ENCODE results near the gene HECTD4. TPM values are rescaled to one million over a fixed set of nuclear protein-coding genes. Genes with fewer than 3 reads are reported as not detected.

HECTD4 gene
- total RNA-seq, 1 donor from 2014 or later = 98.8 TPM

- Mint-ChIP-seq H3K4me3 (no peak overlapping the region), H3K36me3 (ENCODE audit: low read depth) (no peaks in the 10 kb centered on the region), H3K27ac (no peak overlapping the region), H3K9me3 (no peaks in the 10 kb centered on the region), H3K4me1 (peaks cover 33% of the 10 kb centered on the region), H3K27me3 (no peaks in the 10 kb centered on the region)
- POLR2A ChIA-PET = no interaction called here
- ATAC-seq (ENCODE audit: low read depth) (no peak), DNase-seq (no peak)
- TF ChIP-seq, protein P1, sequence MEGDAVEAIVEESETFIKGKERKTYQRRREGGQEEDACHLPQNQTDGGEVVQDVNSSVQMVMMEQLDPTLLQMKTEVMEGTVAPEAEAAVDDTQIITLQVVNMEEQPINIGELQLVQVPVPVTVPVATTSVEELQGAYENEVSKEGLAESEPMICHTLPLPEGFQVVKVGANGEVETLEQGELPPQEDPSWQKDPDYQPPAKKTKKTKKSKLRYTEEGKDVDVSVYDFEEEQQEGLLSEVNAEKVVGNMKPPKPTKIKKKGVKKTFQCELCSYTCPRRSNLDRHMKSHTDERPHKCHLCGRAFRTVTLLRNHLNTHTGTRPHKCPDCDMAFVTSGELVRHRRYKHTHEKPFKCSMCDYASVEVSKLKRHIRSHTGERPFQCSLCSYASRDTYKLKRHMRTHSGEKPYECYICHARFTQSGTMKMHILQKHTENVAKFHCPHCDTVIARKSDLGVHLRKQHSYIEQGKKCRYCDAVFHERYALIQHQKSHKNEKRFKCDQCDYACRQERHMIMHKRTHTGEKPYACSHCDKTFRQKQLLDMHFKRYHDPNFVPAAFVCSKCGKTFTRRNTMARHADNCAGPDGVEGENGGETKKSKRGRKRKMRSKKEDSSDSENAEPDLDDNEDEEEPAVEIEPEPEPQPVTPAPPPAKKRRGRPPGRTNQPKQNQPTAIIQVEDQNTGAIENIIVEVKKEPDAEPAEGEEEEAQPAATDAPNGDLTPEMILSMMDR (IDR thresholded peaks at IDR 0.05) = no peak
- intact Hi-C loops (cut with micrococcal nuclease) = no loop called here
- CTCF ChIA-PET = no interaction called here
Measured at GRCh38 chr12:112327209-112327938, 54.9 kb downstream of the HECTD4 start.

DNA sequence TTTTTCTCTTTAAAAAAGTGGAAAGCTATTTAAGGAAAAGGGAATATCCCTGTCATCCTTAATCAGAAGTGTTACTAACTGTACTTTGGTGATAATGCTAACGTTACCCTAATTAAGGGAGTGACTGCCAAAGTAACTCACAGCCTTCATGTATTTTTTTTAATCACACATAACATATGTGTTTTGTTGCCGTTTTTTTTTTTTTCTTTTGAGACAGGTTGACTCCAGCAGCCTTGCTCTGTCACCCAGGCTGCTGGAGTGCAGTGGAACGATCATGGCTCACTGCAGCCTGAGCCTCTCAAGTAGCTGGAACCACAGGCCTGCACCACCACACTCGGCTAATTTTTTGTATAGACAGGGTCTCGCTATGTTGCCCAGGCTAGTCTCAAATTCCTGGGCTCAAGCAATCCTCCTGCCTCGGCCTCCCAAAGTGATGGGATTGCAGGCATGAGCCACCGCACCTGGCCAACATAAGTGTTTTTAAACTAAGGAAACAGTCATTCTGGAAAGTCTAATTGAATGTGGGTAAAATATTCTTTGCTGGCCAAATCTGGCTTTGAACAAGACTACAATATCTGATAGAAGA is 56.5 kb downstream of the HECTD4 start:
- ChIA-PET CTCF (no interaction called here), POLR2A (no interaction called here)
- Mint-ChIP-seq H3K4me1 (peaks cover 32% of the 10 kb centered on the region), H3K4me3 (no peak overlapping the region), H3K27me3 (no peaks in the 10 kb centered on the region), H3K36me3 (ENCODE audit: low read depth) (no peaks in the 10 kb centered on the region), H3K27ac (no peak overlapping the region), H3K9me3 (no peaks in the 10 kb centered on the region)
- TF ChIP-seq, protein P1 (IDR thresholded peaks at IDR 0.05) = no peak
- intact Hi-C loops (cut with micrococcal nuclease) = no loop called here
- ATAC-seq (ENCODE audit: low read depth) = no peak
- no peak for DNase-seq

DNA sequence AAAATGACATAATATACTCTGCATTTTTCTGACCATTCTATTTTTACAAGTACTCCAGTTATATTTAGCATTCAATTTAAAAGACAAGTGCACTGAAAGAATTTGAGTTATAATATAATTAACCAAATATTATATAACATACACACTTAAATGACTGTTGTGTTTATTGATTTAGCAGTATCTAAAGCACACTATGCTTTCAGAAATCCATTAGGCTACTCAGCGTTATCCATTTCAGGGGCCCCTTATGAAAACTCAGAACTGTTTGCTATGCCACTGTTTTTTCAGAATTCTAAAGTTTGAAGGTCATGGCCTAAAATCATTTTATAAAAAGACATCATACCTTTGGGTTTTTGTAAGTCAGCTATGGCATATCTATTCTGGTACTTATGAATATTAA is 57.1 kb downstream of the HECTD4 start:
- H3K9me3 Mint-ChIP-seq = no peaks in the 10 kb centered on the region
- DNase-seq = no peak
- H3K4me3 Mint-ChIP-seq = no peak overlapping the region
- H3K27ac Mint-ChIP-seq = no peak overlapping the region
- peaks cover 31% of the 10 kb centered on the region for H3K4me1 Mint-ChIP-seq
- H3K36me3 Mint-ChIP-seq (ENCODE audit: low read depth) = no peaks in the 10 kb centered on the region
- TF ChIP-seq, protein P1 (IDR thresholded peaks at IDR 0.05) = no peak
- no peak for ATAC-seq (ENCODE audit: low read depth)
- intact Hi-C loops (cut with micrococcal nuclease) = no loop called here
- no peaks in the 10 kb centered on the region for H3K27me3 Mint-ChIP-seq
- ChIA-PET CTCF (no interaction called here), POLR2A (no interaction called here)

GRCh38 chr12:112322882-112323547 is 59.2 kb downstream of the HECTD4 start:
- no peaks in the 10 kb centered on the region for H3K27me3 Mint-ChIP-seq
- peaks cover 15% of the 10 kb centered on the region for H3K36me3 Mint-ChIP-seq (ENCODE audit: low read depth)
- TF ChIP-seq, protein P1 (IDR thresholded peaks at IDR 0.05) = no peak
- no peak overlapping the region for H3K27ac Mint-ChIP-seq
- CTCF ChIA-PET = no interaction called here
- DNase-seq (no peak), ATAC-seq (ENCODE audit: low read depth) (no peak)
- no peak overlapping the region for H3K4me3 Mint-ChIP-seq
- POLR2A ChIA-PET = no interaction called here
- intact Hi-C loops (cut with micrococcal nuclease) = no loop called here
- no peaks in the 10 kb centered on the region for H3K9me3 Mint-ChIP-seq
- peaks cover 28% of the 10 kb centered on the region for H3K4me1 Mint-ChIP-seq

GRCh38 chr12:112322441-112322840 is 59.8 kb downstream of the HECTD4 start:
- H3K36me3 Mint-ChIP-seq (ENCODE audit: low read depth) = peaks cover 16% of the 10 kb centered on the region
- ChIA-PET CTCF (no interaction called here), POLR2A (no interaction called here)
- ATAC-seq (ENCODE audit: low read depth) = no peak
- intact Hi-C loops (cut with micrococcal nuclease) = no loop called here
- no peaks in the 10 kb centered on the region for H3K9me3 Mint-ChIP-seq
- no peak overlapping the region for H3K27ac Mint-ChIP-seq
- no peaks in the 10 kb centered on the region for H3K27me3 Mint-ChIP-seq
- peaks cover 28% of the 10 kb centered on the region for H3K4me1 Mint-ChIP-seq
- DNase-seq = no peak
- H3K4me3 Mint-ChIP-seq = no peak overlapping the region
- TF ChIP-seq, protein P1 (IDR thresholded peaks at IDR 0.05) = no peak

Measured in activated B cell treated with CpG ODN at 0.5 μM for 24 hours (primary cell).